GM18520 (cell line): ENCODE results near the gene ANKRD33.

Experiments
- ATAC-seq: cut with Tn5 transposase; IDR thresholded peaks from one replicate; pipeline ENCODE4 v1.9.1; 2021; ENCODE audit not compliant: unreplicated experiment

The ANKRD33 gene

DNA sequence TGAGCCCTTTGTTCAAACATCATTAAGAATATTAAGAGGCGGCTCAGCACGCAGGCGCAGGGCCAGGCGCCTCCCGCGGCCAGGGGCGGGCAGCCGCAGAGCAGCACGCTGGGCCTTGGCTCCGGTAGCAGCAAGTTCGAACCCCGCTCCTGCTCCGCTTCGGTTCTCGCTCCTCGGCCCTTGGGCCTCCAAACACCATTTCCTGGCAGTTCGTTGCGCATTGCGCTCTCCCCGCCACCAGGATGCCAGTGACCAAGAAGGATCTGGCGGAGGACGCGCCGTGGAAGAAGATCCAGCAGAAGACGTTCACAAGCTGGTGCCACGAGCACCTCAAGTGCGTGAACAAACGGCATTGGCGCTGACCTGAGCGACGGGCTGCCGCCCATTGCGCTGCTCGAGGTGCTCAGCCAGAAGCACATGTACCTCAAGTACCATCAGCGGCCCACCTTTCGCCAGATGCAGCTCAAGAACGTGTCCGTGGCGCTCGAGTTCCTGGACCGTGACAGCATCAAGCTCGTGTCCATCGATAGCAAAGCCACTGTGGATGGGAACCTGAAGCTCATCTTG is 12.5 kb downstream of the ANKRD33 start:
- no peak for ATAC-seq

GRCh38 chr12:51901121-51901817 is 13.4 kb downstream of the ANKRD33 start:
- ATAC-seq = no peak

DNA sequence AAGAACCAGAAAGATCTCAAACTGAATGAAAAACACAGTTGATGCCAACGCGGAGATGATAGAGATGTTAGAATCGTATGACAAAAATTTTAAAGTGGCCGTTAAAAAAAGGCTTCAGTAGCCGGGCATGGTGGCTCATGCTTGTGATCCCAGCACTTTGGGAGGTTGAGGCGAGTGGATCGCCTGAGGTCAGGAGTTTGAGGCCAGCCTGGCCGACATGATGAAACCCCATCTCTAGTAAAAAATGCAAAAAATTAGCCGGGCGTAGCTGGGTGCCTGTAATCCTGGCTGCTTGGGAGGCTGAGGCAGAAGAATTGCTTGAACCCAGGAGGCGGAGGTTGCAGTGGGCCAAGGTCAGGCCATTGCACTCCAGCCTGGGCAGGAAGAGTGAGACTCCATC is 14.0 kb downstream of the ANKRD33 start:
- ATAC-seq = no peak

GRCh38 chr12:51904951-51905470 is 17.1 kb downstream of the ANKRD33 start:
- ATAC-seq = no peak

GRCh38 chr12:51905471-51906429 is 17.8 kb downstream of the ANKRD33 start:
- ATAC-seq = no peak

- ATAC-seq = no peak
These were observed 18.7 kb downstream of the ANKRD33 start for GRCh38 chr12:51906430-51907082.

GRCh38 chr12:51907083-51907855 is 19.4 kb downstream of the ANKRD33 start, which contains the start of gene ACVRL1:
Gene ACVRL1 (plus strand): TSS chr12:51907504. CDS start chr12:51912475, 4,971 bp downstream.
- ATAC-seq = no peak

GRCh38 chr12:51907856-51908425 is 20.0 kb downstream of the ANKRD33 start:
- ATAC-seq = no peak

GRCh38 chr12:51908876-51909592 is 21.1 kb downstream of the ANKRD33 start:
- ATAC-seq = no peak

- no peak for ATAC-seq
These were observed 22.3 kb downstream of the ANKRD33 start for GRCh38 chr12:51910168-51910567.

GRCh38 chr12:51910691-51911090 is 22.8 kb downstream of the ANKRD33 start:
- ATAC-seq = no peak

GRCh38 chr12:51911307-51911706 is 23.4 kb downstream of the ANKRD33 start:
- no peak for ATAC-seq

GRCh38 chr12:51911788-51912711 is 24.1 kb downstream of the ANKRD33 start:
- no peak for ATAC-seq

- ATAC-seq = no peak
These were observed 25.4 kb downstream of the ANKRD33 start for GRCh38 chr12:51913071-51914033.

- no peak for ATAC-seq
These were observed 26.4 kb downstream of the ANKRD33 start for GRCh38 chr12:51914034-51914923.
